ENCODE results near the gene GPRASP2. TPM values are rescaled to one million over a fixed set of nuclear protein-coding genes. Genes with fewer than 3 reads are reported as not detected.

Gene GPRASP2
- total RNA-seq, 1 experiment from 2014 or later, result 2.1 TPM

GRCh38 chrX:102745513-102745856, 33.2 kb downstream of the GPRASP2 start:
- CTCF ChIA-PET, result no interaction called here
- Histone ChIP-seq H3K9me3 (ENCODE audit: control insufficient read depth in 1 of 2, insufficient read depth in 1 of 2, low read depth in 1 of 2, low read length in 2 of 2) (no peaks in the 10 kb centered on the region), H3K27me3 (ENCODE audit: insufficient read depth, low read length) (no peaks in the 10 kb centered on the region), H4K20me1 (ENCODE audit: insufficient read depth) (no peaks in the 10 kb centered on the region), H3K9ac (ENCODE audit: low read length) (no peak overlapping the region), H3K79me2 (ENCODE audit: insufficient read depth, low read length) (no peaks in the 10 kb centered on the region), H3K4me3 (replicated peaks in 1 of 2; ENCODE audit: low read depth in 1 of 2, low read length in 2 of 2) (no peak overlapping the region), H3K9me2 (ENCODE audit: insufficient read depth) (no peaks in the 10 kb centered on the region), H2AFZ (ENCODE audit: low read depth, low read length, poor library complexity, severe bottlenecking) (no peak overlapping the region), H3K4me2 (ENCODE audit: low read length) (no peak overlapping the region), H3K4me1 (ENCODE audit: control insufficient read depth in 1 of 2, insufficient read depth in 2 of 2, low read length in 2 of 2) (no peaks in the 10 kb centered on the region), H3K36me3 (ENCODE audit: control insufficient read depth in 1 of 2, insufficient read depth in 2 of 2, low read length in 2 of 2) (no peaks in the 10 kb centered on the region), H3K27ac (ENCODE audit: low read depth, low read length) (no peak overlapping the region)
- BruUV-seq (replicated peaks), result no TSS peak
- POLR2A ChIA-PET, result no interaction called here
- intact Hi-C loops (cut with micrococcal nuclease), result no loop called here
- RAD21 ChIA-PET (ENCODE audit: low non-redundant PET in 1 of 2, low total read pairs in 2 of 2, uncharacterized antibody in 2 of 2, unreplicated experiment in 2 of 2), result no interaction called here
- DNase-seq (ENCODE audit: low read depth, low spot score) (no peak), ATAC-seq (no peak)
- TF ChIP-seq, protein P1, sequence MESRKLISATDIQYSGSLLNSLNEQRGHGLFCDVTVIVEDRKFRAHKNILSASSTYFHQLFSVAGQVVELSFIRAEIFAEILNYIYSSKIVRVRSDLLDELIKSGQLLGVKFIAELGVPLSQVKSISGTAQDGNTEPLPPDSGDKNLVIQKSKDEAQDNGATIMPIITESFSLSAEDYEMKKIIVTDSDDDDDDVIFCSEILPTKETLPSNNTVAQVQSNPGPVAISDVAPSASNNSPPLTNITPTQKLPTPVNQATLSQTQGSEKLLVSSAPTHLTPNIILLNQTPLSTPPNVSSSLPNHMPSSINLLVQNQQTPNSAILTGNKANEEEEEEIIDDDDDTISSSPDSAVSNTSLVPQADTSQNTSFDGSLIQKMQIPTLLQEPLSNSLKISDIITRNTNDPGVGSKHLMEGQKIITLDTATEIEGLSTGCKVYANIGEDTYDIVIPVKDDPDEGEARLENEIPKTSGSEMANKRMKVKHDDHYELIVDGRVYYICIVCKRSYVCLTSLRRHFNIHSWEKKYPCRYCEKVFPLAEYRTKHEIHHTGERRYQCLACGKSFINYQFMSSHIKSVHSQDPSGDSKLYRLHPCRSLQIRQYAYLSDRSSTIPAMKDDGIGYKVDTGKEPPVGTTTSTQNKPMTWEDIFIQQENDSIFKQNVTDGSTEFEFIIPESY (IDR thresholded peaks at IDR 0.05; ENCODE audit: extremely low read depth, insufficient replicate concordance, low read length), result no peak
- TF ChIP-seq EGR1 (IDR thresholded peaks at IDR 0.05; ENCODE audit: low read depth) (no peak), ELF1 (IDR thresholded peaks at IDR 0.05; ENCODE audit: borderline replicate concordance, low read depth) (no peak), ATF3 (IDR thresholded peaks at IDR 0.05) (no peak), RAD21 (IDR thresholded peaks at IDR 0.05; ENCODE audit: low read depth) (no peak), CBX3 (IDR thresholded peaks at IDR 0.05; ENCODE audit: low read depth) (no peak), SIN3A (IDR thresholded peaks at IDR 0.05; ENCODE audit: low read depth) (no peak)

DNA sequence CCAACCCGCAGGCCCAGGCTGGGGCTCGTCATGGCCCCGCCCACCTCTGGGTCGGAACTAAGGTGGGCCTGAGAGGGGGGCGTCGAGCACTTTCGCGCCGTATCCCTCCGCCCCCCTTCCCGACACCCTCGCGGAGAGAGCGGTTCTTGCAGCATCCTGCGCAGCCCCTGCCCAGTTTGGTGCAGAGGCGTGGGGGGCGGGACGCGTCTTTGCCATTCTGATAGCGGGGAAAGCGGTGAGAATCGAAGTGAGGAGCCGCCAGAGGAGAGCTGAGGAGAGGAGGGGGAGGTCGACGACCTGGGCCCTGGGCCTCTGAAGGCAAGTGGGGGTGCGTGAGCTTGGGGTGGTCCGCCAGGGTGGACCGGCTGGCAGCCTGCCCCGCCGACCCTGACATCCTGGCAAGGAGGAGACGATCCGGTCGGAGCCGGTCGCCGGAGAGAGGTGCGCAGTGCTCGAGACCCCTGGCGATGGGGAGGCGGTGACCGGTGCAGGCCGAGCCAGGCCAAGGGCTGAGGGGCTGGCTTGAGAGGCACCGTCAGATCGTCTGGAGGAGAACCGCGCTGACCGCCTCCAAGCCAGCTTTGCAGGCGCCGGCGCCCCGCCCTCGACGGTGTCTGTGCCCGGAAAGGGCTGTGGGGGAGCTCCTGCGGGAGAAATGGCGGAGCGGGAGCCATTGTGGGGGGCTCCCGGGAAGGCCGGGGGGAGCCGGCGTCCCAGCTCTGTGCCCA, 33.8 kb downstream of the GPRASP2 start:
- no peaks in the 10 kb centered on the region for H4K20me1 ChIP-seq (ENCODE audit: insufficient read depth)
- H3K9me3 ChIP-seq (ENCODE audit: control insufficient read depth in 1 of 2, insufficient read depth in 1 of 2, low read depth in 1 of 2, low read length in 2 of 2), result no peaks in the 10 kb centered on the region
- DNase-seq (ENCODE audit: low read depth, low spot score), result no peak
- CTCF ChIA-PET, result no interaction called here
- BruUV-seq (replicated peaks), result no TSS peak
- no peak for ATAC-seq
- no peaks in the 10 kb centered on the region for H3K9me2 ChIP-seq (ENCODE audit: insufficient read depth)
- no peak overlapping the region for H2AFZ ChIP-seq (ENCODE audit: low read depth, low read length, poor library complexity, severe bottlenecking)
- H3K79me2 ChIP-seq (ENCODE audit: insufficient read depth, low read length), result no peaks in the 10 kb centered on the region
- RAD21 ChIA-PET (ENCODE audit: low non-redundant PET in 1 of 2, low total read pairs in 2 of 2, uncharacterized antibody in 2 of 2, unreplicated experiment in 2 of 2), result no interaction called here
- H3K27me3 ChIP-seq (ENCODE audit: insufficient read depth, low read length), result no peaks in the 10 kb centered on the region
- H3K36me3 ChIP-seq (ENCODE audit: control insufficient read depth in 1 of 2, insufficient read depth in 2 of 2, low read length in 2 of 2), result no peaks in the 10 kb centered on the region
- POLR2A ChIA-PET, result no interaction called here
- no peak overlapping the region for H3K9ac ChIP-seq (ENCODE audit: low read length)
- no peak overlapping the region for H3K4me2 ChIP-seq (ENCODE audit: low read length)
- intact Hi-C loops (cut with micrococcal nuclease), result no loop called here
- H3K27ac ChIP-seq (ENCODE audit: low read depth, low read length), result no peak overlapping the region
- no peaks in the 10 kb centered on the region for H3K4me1 ChIP-seq (ENCODE audit: control insufficient read depth in 1 of 2, insufficient read depth in 2 of 2, low read length in 2 of 2)
- no peak overlapping the region for H3K4me3 ChIP-seq (replicated peaks in 1 of 2; ENCODE audit: low read depth in 1 of 2, low read length in 2 of 2)
- TF ChIP-seq POLR2A (IDR thresholded peaks at IDR 0.05; ENCODE audit: borderline replicate concordance, extremely low read depth, insufficient read depth, insufficient read length) (no peak), SP1 (IDR thresholded peaks at IDR 0.05; ENCODE audit: low read depth) (no peak), SIN3A (IDR thresholded peaks at IDR 0.05; ENCODE audit: low read depth) (no peak), POLR2AphosphoS5 (IDR thresholded peaks at IDR 0.05; ENCODE audit: low read depth, low read length) (no peak), JUND (IDR thresholded peaks at IDR 0.05) (no peak), EZH2 (IDR thresholded peaks at IDR 0.05) (no peak), FOSL1 (IDR thresholded peaks at IDR 0.05; ENCODE audit: low read depth) (no peak), ELF1 (IDR thresholded peaks at IDR 0.05; ENCODE audit: borderline replicate concordance, low read depth) (no peak), ZFX (IDR thresholded peaks at IDR 0.05) (no peak)
- TF ChIP-seq, protein P1 (IDR thresholded peaks at IDR 0.05; ENCODE audit: extremely low read depth, insufficient replicate concordance, low read length), result no peak
